ENCODE measurements around the gene SLC44A1. TPM values are rescaled to one million over a fixed set of nuclear protein-coding genes. Genes with fewer than 3 reads are reported as not detected.
A peak's percentile ranks its signal among the peaks of the same experiment; 100 is the strongest.

SLC44A1 gene
- total and polyA plus RNA-seq, 10 of the 15 experiments (the other 5 are each of a cell fraction or from before 2014, with no cell fraction given): 2.4 to 21.2 (median 12.4) TPM

DNA sequence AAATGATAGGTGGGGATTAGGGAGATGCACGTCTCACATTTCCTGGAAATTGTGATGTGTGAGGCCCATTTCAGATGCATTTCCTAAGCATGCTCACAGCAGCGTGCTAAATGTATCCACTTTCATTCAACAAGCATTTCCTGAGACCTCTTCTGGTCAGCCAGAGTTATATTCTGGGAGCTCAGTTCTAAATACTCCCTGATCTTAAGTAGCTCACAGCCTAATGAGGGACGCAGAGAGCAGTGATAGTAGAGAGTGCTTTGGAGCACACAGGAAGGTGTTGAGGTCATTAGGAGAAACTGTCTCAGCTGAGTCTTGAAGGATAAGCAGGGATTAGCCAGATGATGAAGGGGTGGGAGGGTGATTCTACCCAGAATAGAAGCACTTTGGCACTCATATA lies 157.2 kb downstream of the SLC44A1 start:
- POLR2A ChIA-PET: no interaction called here
- H3K4me2 ChIP-seq (ENCODE audit: control insufficient read depth, insufficient read depth): no peak overlapping the region
- BruUV-seq (replicated peaks): no TSS peak

More for the DNA sequence above, 157.2 kb downstream of the SLC44A1 start:
- Histone ChIP-seq H3K9ac (ENCODE audit: control insufficient read depth, insufficient read depth, low read length) (no peak overlapping the region), H2AFZ (ENCODE audit: control insufficient read depth, low read depth, low read length) (no peak overlapping the region), H3K4me1 (ENCODE audit: control insufficient read depth, insufficient read depth, low read length) (no peaks in the 10 kb centered on the region; the same call in 1 of the 2 replicates), H3K36me3 (ENCODE audit: control insufficient read depth in 2 of 2, insufficient read depth in 2 of 2, low read length in 1 of 2) (no peaks in the 10 kb centered on the region), H3K79me2 (ENCODE audit: control insufficient read depth, insufficient read depth, low read length) (no peaks in the 10 kb centered on the region), H3K9me3 (replicated peaks; ENCODE audit: control insufficient read depth, insufficient read depth, low read length) (no peaks in the 10 kb centered on the region), H3K27me3 (replicated peaks in 1 of 2; ENCODE audit: control insufficient read depth in 2 of 2, insufficient read depth in 2 of 2, low read length in 1 of 2) (no peaks in the 10 kb centered on the region), H3K27ac (ENCODE audit: control insufficient read depth, insufficient read depth) (no peak overlapping the region), H4K20me1 (ENCODE audit: control insufficient read depth, insufficient read depth) (no peaks in the 10 kb centered on the region), H3K4me3 (no peak overlapping the region)
- intact Hi-C loops (cut with micrococcal nuclease; ENCODE audit: unreplicated experiment) (loop anchor here (5.0 kb wide), 1 partner anchor 219 kb away; no protein-coding TSS in a partner anchor), in situ Hi-C loops (cut with MboI) (no loop called here)
- no peak for DNase-seq (ENCODE audit: low read depth, low spot score)
- ChIA-PET RAD21 (ENCODE audit: unreplicated experiment) (no interaction called here), SMC1A (ENCODE audit: uncharacterized antibody, unreplicated experiment) (interaction anchor here (1.3 to 1.8 kb wide), 4 partner anchors 10 to 43 kb away, joined by 3 to 12 read pairs (median 6); no protein-coding TSS in a partner anchor), CTCF (interaction anchor here (0.7 to 1.7 kb wide), 6 partner anchors 8 to 242 kb away, joined by 3 to 6 read pairs (median 4); no protein-coding TSS in a partner anchor)
- WGBS (ENCODE audit: insufficient coverage, insufficient replicate concordance, low lambda C conversion rate, missing lambda C conversion rate): 60% methylated on average over 3 of the region's 3 CpGs
- FAIRE-seq: no peak
- TF ChIP-seq, protein P1, sequence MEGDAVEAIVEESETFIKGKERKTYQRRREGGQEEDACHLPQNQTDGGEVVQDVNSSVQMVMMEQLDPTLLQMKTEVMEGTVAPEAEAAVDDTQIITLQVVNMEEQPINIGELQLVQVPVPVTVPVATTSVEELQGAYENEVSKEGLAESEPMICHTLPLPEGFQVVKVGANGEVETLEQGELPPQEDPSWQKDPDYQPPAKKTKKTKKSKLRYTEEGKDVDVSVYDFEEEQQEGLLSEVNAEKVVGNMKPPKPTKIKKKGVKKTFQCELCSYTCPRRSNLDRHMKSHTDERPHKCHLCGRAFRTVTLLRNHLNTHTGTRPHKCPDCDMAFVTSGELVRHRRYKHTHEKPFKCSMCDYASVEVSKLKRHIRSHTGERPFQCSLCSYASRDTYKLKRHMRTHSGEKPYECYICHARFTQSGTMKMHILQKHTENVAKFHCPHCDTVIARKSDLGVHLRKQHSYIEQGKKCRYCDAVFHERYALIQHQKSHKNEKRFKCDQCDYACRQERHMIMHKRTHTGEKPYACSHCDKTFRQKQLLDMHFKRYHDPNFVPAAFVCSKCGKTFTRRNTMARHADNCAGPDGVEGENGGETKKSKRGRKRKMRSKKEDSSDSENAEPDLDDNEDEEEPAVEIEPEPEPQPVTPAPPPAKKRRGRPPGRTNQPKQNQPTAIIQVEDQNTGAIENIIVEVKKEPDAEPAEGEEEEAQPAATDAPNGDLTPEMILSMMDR (IDR thresholded peaks at IDR 0.05 in 2 of 3, conservative IDR thresholded peaks at IDR 0.05 in 1 of 3; ENCODE audit: control insufficient read depth in 2 of 3, extremely low read depth in 1 of 3, insufficient read depth in 1 of 3, low read depth in 3 of 3, low read length in 3 of 3): 0 out of 6 replicates have a peak, but pooled peaks of 1 of the 3 experiments have one; percentile 2
- TF ChIP-seq NFIC (IDR thresholded peaks at IDR 0.05; ENCODE audit: low read depth, low read length) (no peak), EZH2 (IDR thresholded peaks at IDR 0.05; ENCODE audit: borderline replicate concordance, control insufficient read depth, low read depth, low read length) (no peak), FOXK2 (IDR thresholded peaks at IDR 0.05) (no peak)
- ATAC-seq: no peak

All from GM12878 (cell line).